ENCODE measurements around the gene CCDC183.

DNA sequence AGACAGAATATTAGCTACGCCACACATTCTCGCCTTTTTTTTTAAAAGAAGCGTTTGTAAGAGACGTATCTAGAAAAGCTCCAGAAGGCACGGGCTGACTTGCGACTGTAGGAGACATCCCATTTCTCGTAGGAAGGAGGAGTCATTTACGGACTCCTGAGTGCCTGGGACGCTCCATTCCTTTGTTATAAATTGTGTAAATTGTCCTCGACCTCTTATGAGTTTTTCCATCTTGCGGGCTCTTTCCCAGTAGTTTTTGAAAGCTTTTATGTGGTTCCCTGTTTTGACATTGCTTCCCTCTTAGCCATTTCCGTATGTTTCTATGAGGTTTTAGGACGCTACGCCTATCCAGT lies 12.6 kb downstream of the CCDC183 start:
- TF ChIP-seq, protein P1, sequence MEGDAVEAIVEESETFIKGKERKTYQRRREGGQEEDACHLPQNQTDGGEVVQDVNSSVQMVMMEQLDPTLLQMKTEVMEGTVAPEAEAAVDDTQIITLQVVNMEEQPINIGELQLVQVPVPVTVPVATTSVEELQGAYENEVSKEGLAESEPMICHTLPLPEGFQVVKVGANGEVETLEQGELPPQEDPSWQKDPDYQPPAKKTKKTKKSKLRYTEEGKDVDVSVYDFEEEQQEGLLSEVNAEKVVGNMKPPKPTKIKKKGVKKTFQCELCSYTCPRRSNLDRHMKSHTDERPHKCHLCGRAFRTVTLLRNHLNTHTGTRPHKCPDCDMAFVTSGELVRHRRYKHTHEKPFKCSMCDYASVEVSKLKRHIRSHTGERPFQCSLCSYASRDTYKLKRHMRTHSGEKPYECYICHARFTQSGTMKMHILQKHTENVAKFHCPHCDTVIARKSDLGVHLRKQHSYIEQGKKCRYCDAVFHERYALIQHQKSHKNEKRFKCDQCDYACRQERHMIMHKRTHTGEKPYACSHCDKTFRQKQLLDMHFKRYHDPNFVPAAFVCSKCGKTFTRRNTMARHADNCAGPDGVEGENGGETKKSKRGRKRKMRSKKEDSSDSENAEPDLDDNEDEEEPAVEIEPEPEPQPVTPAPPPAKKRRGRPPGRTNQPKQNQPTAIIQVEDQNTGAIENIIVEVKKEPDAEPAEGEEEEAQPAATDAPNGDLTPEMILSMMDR (IDR thresholded peaks at IDR 0.05): no peak
- TF ChIP-seq POLR2A (IDR thresholded peaks at IDR 0.05): no peak

All from uterus (tissue), 2 donors.